SK-N-SH treated with all-trans-retinoic acid at 6 μM for 48 hours (cell line): Measurements from ENCODE around the gene DDIT3.
A peak's percentile ranks its signal among the peaks of the same experiment; 100 is the strongest.

Experiments
- ATAC-seq: fragments of 200-7000 bp; cut with Tn5 transposase; 3 replicates; pipeline ENCODE4 v1.9.1; 2020; ENCODE audit warnings: mild to moderate bottlenecking, moderate library complexity
- ARNTL ChIP-seq: fragments of 450-650 bp; formaldehyde crosslinking; IDR thresholded peaks from 2 replicates; pipeline ENCODE4 v1.5.0; 2020; ENCODE audit warnings: low read depth, mild to moderate bottlenecking, moderate library complexity, borderline replicate concordance
- BACH2 ChIP-seq: fragments of 250-450 bp; sonication (Bioruptor Pico); IDR thresholded peaks from 2 replicates; pipeline ENCODE4 v1.9.0; 2021; ENCODE audit warnings: mild to moderate bottlenecking, borderline replicate concordance
- CREB5 ChIP-seq: fragments of 250-450 bp; sonication (Bioruptor Pico); IDR thresholded peaks from 2 replicates; pipeline ENCODE4 v1.5.1; 2020; ENCODE audit warnings: low read depth, mild to moderate bottlenecking, moderate library complexity
- CSDC2 ChIP-seq: fragments of 250-450 bp; sonication (Bioruptor Pico); IDR thresholded peaks from 2 replicates; pipeline ENCODE4 v1.5.0; 2020; ENCODE audit warnings: mild to moderate bottlenecking, moderate library complexity
- CSRNP3 ChIP-seq: fragments of 250-450 bp; sonication (Bioruptor Pico); IDR thresholded peaks from 2 replicates; pipeline ENCODE4 v1.5.1; 2021; ENCODE audit warnings: mild to moderate bottlenecking, moderate library complexity
- ESRRG ChIP-seq: fragments of 250-450 bp; sonication (Bioruptor Pico); IDR thresholded peaks from 2 replicates; pipeline ENCODE4 v1.6.1; 2021; ENCODE audit warnings: mild to moderate bottlenecking
- GLIS3 ChIP-seq: fragments of 250-450 bp; sonication (Bioruptor Pico); IDR thresholded peaks from 2 replicates; pipeline ENCODE4 v1.5.0; 2020; ENCODE audit warnings: mild to moderate bottlenecking, moderate library complexity
- ISL1 ChIP-seq: fragments of 250-450 bp; sonication (Bioruptor Pico); IDR thresholded peaks from 2 replicates; pipeline ENCODE4 v2.1.2; 2022; ENCODE audit warnings: mild to moderate bottlenecking, moderate library complexity
- PATZ1 ChIP-seq: fragments of 250-450 bp; sonication (Bioruptor Pico); IDR thresholded peaks from 2 replicates; pipeline ENCODE4 v1.8.0; 2020; ENCODE audit warnings: mild to moderate bottlenecking, moderate library complexity, borderline replicate concordance
- PPARA ChIP-seq: fragments of 250-450 bp; sonication (Bioruptor Pico); IDR thresholded peaks from 2 replicates; pipeline ENCODE4 v1.5.0; 2020; ENCODE audit warnings: mild to moderate bottlenecking, borderline replicate concordance
- SNAI2 ChIP-seq: fragments of 250-450 bp; sonication (Bioruptor Pico); IDR thresholded peaks from 2 replicates; pipeline ENCODE4 v1.5.0; 2020; ENCODE audit warnings: mild to moderate bottlenecking, moderate library complexity
- TCF4 ChIP-seq: fragments of 250-450 bp; sonication (Bioruptor Pico); IDR thresholded peaks from 2 replicates; pipeline ENCODE4 v1.8.0; 2021; ENCODE audit warnings: mild to moderate bottlenecking, moderate library complexity, borderline replicate concordance
- TOX ChIP-seq: fragments of 250-450 bp; sonication (Bioruptor Pico); IDR thresholded peaks from 2 replicates; pipeline ENCODE4 v1.8.0; 2021; ENCODE audit warnings: mild to moderate bottlenecking, moderate library complexity, borderline replicate concordance
- TSHZ2 ChIP-seq: fragments of 250-450 bp; sonication (Bioruptor Pico); IDR thresholded peaks from 2 replicates; pipeline ENCODE4 v1.5.0; 2020; ENCODE audit warnings: mild to moderate bottlenecking, moderate library complexity
- ZFP3 ChIP-seq: fragments of 250-450 bp; sonication (Bioruptor Pico); IDR thresholded peaks from 2 replicates; pipeline ENCODE4 v1.5.0; 2020; ENCODE audit warnings: mild to moderate bottlenecking, moderate library complexity
- ZFP30 ChIP-seq: fragments of 450-650 bp; formaldehyde crosslinking; IDR thresholded peaks from 2 replicates; pipeline ENCODE4 v1.5.0; 2022; ENCODE audit warnings: mild to moderate bottlenecking, moderate library complexity
- ZNF565 ChIP-seq: fragments of 450-650 bp; formaldehyde crosslinking; conservative IDR thresholded peaks from 2 replicates; pipeline ENCODE4 v1.5.0; 2020; ENCODE audit warnings: low read depth, mild to moderate bottlenecking, moderate library complexity
- ZNF70 ChIP-seq: fragments of 450-650 bp; formaldehyde crosslinking; IDR thresholded peaks from 2 replicates; pipeline ENCODE4 v1.5.0; 2020; ENCODE audit warnings: mild to moderate bottlenecking, moderate library complexity
- ZNF8 ChIP-seq: fragments of 450-650 bp; formaldehyde crosslinking; IDR thresholded peaks from 2 replicates; pipeline ENCODE4 v1.5.0; 2020; ENCODE audit warnings: mild to moderate bottlenecking, moderate library complexity
- TF ChIP-seq, protein P1 (sequence below): fragments of 250-450 bp; sonication (Bioruptor Pico); IDR thresholded peaks from 2 replicates; pipeline ENCODE4 v1.8.0; 2021; ENCODE audit warnings: low read depth, mild to moderate bottlenecking, moderate library complexity, borderline replicate concordance

Gene DDIT3

GRCh38 chr12:57568838-57569237, 48.5 kb upstream of the DDIT3 start:
- TF ChIP-seq TCF4 (CRISPR knock-in tag): no peak
- TF ChIP-seq ZNF70: no peak
- no peak for TF ChIP-seq ARNTL (CRISPR knock-in tag)
- TF ChIP-seq PPARA (CRISPR knock-in tag): no peak
- TF ChIP-seq ZFP30 (CRISPR knock-in tag): no peak
- TF ChIP-seq TOX (CRISPR knock-in tag): no peak
- TF ChIP-seq, all 23 proteins: peak for 0
- ATAC-seq: no peak

- TF ChIP-seq SNAI2: no peak
- no peak for TF ChIP-seq ARNTL (CRISPR knock-in tag)
- TF ChIP-seq ZFP30 (CRISPR knock-in tag): no peak
- TF ChIP-seq TSHZ2 (CRISPR knock-in tag): no peak
- no peak for TF ChIP-seq GLIS3
- TF ChIP-seq, all 23 proteins: peak for 0
- ATAC-seq: no peak
Measured at GRCh38 chr12:57564178-57564740, 43.9 kb upstream of the DDIT3 start.

DNA sequence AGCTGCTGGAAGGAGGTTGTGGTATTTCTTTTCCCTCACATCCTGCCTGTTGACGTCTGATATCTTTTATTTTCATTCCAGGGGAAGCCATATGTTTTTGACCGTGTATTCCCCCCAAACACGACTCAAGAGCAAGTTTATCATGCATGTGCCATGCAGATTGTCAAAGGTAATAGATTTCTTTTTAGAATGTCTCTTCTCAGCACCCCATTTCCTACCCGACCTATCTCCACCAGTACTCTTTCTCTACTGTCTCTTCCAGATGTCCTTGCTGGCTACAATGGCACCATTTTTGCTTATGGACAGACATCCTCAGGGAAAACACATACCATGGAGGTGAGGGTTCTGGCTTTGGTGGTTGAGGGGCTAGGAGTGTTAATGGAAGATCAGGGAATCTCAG, 43.0 kb upstream of the DDIT3 start:
- ATAC-seq: no peak
- TF ChIP-seq CREB5: no peak
- TF ChIP-seq CSDC2 (CRISPR knock-in tag): no peak
- TF ChIP-seq ZNF8: no peak
- no peak for TF ChIP-seq CSRNP3 (CRISPR knock-in tag)
- no peak for TF ChIP-seq PATZ1
- TF ChIP-seq ISL1 (CRISPR knock-in tag): no peak
- no peak for TF ChIP-seq ZNF565 (CRISPR knock-in tag)
- no peak for TF ChIP-seq ESRRG (CRISPR knock-in tag)
- TF ChIP-seq ZFP3 (CRISPR knock-in tag): no peak
- no peak for TF ChIP-seq ZNF70
- no peak for TF ChIP-seq PPARA (CRISPR knock-in tag)
- no peak for TF ChIP-seq BACH2 (CRISPR knock-in tag)
- TF ChIP-seq TCF4 (CRISPR knock-in tag): no peak
- TF ChIP-seq ARNTL (CRISPR knock-in tag): no peak
- TF ChIP-seq, protein P1, sequence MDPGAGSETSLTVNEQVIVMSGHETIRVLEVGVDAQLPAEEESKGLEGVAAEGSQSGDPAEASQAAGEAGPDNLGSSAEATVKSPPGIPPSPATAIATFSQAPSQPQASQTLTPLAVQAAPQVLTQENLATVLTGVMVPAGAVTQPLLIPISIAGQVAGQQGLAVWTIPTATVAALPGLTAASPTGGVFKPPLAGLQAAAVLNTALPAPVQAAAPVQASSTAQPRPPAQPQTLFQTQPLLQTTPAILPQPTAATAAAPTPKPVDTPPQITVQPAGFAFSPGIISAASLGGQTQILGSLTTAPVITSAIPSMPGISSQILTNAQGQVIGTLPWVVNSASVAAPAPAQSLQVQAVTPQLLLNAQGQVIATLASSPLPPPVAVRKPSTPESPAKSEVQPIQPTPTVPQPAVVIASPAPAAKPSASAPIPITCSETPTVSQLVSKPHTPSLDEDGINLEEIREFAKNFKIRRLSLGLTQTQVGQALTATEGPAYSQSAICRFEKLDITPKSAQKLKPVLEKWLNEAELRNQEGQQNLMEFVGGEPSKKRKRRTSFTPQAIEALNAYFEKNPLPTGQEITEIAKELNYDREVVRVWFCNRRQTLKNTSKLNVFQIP (CRISPR knock-in tag): no peak
- TF ChIP-seq SNAI2: no peak
- no peak for TF ChIP-seq GLIS3
- TF ChIP-seq TOX (CRISPR knock-in tag): no peak

- ATAC-seq: peak; percentile 50; the same call in 2 of the 3 replicates
Measured at GRCh38 chr12:57561117-57561516, 40.8 kb upstream of the DDIT3 start.
